ENCODE results near the gene CTXND2.

The CTXND2 gene

DNA sequence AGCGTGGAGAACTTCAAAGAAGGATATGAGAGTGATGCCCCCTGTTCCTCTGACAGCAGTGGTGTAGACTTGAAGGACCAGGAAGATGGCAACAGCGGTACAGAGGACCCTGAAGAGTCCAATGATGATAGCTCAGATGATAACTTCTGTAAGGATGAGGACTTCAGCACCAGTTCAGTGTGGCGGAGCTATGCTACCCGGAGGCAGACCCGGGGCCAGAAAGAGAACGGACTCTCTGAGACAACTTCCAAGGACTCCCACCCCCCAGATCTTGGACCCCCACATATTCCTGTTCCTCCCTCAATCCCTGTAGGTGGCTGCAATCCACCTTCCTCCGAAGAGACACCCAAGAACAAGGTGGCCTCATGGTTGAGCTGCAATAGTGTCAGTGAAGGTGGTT lies 73.7 kb downstream of the CTXND2 start:
- no peak for DNase-seq (ENCODE audit: low read depth, low spot score)

DNA sequence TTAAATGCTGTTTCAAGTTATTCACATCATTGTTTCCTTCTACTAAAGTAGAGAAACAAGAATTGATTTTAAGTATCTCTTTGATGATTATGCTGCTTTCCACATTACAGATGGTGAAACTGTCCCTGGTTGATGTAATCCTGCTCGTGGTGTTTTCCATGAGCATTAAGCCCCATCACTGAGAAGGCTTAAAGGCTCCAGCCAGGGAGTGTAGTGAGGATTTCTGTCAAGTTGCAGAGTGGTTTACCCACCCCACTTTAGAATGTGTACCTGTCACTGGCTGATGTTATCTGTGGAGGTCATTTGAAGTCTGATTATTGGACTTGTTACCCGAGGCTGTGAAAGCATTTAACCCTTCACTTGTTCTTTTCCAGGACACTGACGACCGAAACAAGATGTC lies 74.8 kb downstream of the CTXND2 start:
- no peak for DNase-seq (ENCODE audit: low read depth, low spot score)

All from astrocyte of the hippocampus (primary cell).